IMR-90 (cell line): ENCODE measurements around the gene CD38. TPM values are rescaled to one million over a fixed set of nuclear protein-coding genes. Genes with fewer than 3 reads are reported as not detected.

Experiments
- ATAC-seq: fragments of 200-7000 bp; cut with Tn5 transposase; 2 replicates; pipeline ENCODE4 v1.9.1; 2020; ENCODE audit warnings: low read depth, mild to moderate bottlenecking, moderate library complexity
- BruUV-seq: library from RNA; stranded (reverse); fragments of 400-500 nt; replicated peaks from 2 replicates; lab custom pipeline; 2021; lab: Mats Ljungman, UMichigan
- CTCF ChIA-PET: fragments of 300-600 bp; formaldehyde crosslinking; extraction: SDS; loops from one replicate; lab custom pipeline; 2021; ENCODE audit warnings: antibody characterized with exemption; lab: Yijun Ruan, JAX
- POLR2A ChIA-PET: fragments of 300-600 bp; sonication (Branson Sonifier 250); formaldehyde crosslinking; loops from one replicate; lab custom pipeline; 2022; ENCODE audit warnings: antibody characterized with exemption; ENCODE audit not compliant: unreplicated experiment; lab: Charles Lee
- DNase-seq: peaks from one replicate; pipeline ENCODE4 v3.0.0; 2013
- H2AFZ ChIP-seq: replicated peaks from 2 replicates; pipeline ENCODE3; 2013; ENCODE audit warnings: low read length, mild to moderate bottlenecking; ENCODE audit not compliant: poor library complexity
- H2AK5ac ChIP-seq: 2 replicates; pipeline ENCODE4 v1.6.1; 2013; ENCODE audit warnings: low read depth, low read length, inconsistent platforms
- H2AK9ac ChIP-seq: replicated peaks from 2 replicates; pipeline ENCODE3; 2013; ENCODE audit warnings: mild to moderate bottlenecking, low read depth, low read length, moderate library complexity; ENCODE audit not compliant: poor library complexity
- H2BK120ac ChIP-seq: 2 replicates; pipeline ENCODE4 v1.6.1; 2013; ENCODE audit warnings: low read depth, low read length, inconsistent platforms
- H2BK15ac ChIP-seq: 3 replicates; pipeline ENCODE4 v1.6.1; 2013; ENCODE audit warnings: low read depth, low read length, inconsistent platforms
- H2BK20ac ChIP-seq: 2 replicates; pipeline ENCODE4 v1.6.1; 2013; ENCODE audit warnings: low read depth, mild to moderate bottlenecking, inconsistent platforms, low read length, moderate library complexity
- H2BK5ac ChIP-seq: 2 replicates; pipeline ENCODE4 v1.6.1; 2013; ENCODE audit warnings: mild to moderate bottlenecking, low read depth, low read length, inconsistent platforms; ENCODE audit not compliant: poor library complexity, severe bottlenecking
- H3K14ac ChIP-seq: replicated peaks from 2 replicates; pipeline ENCODE4 v1.6.1; 2013; ENCODE audit warnings: low read depth, low read length, inconsistent platforms
- H3K18ac ChIP-seq: 2 replicates; pipeline ENCODE4 v1.6.1; 2013; ENCODE audit warnings: low read depth, low read length, control low read depth
- H3K23ac ChIP-seq: 2 replicates; pipeline ENCODE4 v1.6.1; 2013; ENCODE audit warnings: low read depth, low read length, inconsistent platforms
- H3K27ac ChIP-seq: 2 replicates; pipeline ENCODE4 v1.5.1; 2013; ENCODE audit warnings: mild to moderate bottlenecking, control low read depth, low read length; ENCODE audit not compliant: insufficient read depth
- H3K27me3 ChIP-seq: 2 replicates; pipeline ENCODE4 v1.6.1; 2013; ENCODE audit warnings: low read length; ENCODE audit not compliant: control insufficient read depth, insufficient read depth
- H3K36me3 ChIP-seq: 2 replicates; pipeline ENCODE4 v1.6.1; 2013; ENCODE audit warnings: low read length, mixed read lengths; ENCODE audit not compliant: control insufficient read depth, insufficient read depth
- H3K4ac ChIP-seq: 2 replicates; pipeline ENCODE4 v1.6.1; 2013; ENCODE audit warnings: low read depth, low read length, inconsistent platforms
- H3K4me1 ChIP-seq: 2 replicates; pipeline ENCODE4 v1.6.1; 2013; ENCODE audit warnings: low read length, mixed read lengths; ENCODE audit not compliant: control insufficient read depth, insufficient read depth
- H3K4me2 ChIP-seq: 2 replicates; pipeline ENCODE4 v1.6.1; 2013; ENCODE audit warnings: low read depth, mild to moderate bottlenecking, control low read depth, low read length, moderate library complexity
- H3K4me3 ChIP-seq: 2 replicates; pipeline ENCODE4 v1.5.1; 2013; ENCODE audit warnings: low read depth, mild to moderate bottlenecking, control low read depth, low read length, moderate library complexity; ENCODE audit not compliant: insufficient read depth
- H3K56ac ChIP-seq: 2 replicates; pipeline ENCODE4 v1.6.1; 2013; ENCODE audit warnings: low read length, inconsistent platforms; ENCODE audit not compliant: insufficient read depth; ENCODE audit errors: extremely low read depth
- H3K79me1 ChIP-seq, 2 experiments: 2 replicates each; pipeline ENCODE4 v1.6.1; 2013; ENCODE audit warnings: low read length in 2 of 2, inconsistent platforms in 1 of 2, low read depth in 1 of 2
- H3K9ac ChIP-seq: 2 replicates; pipeline ENCODE4 v1.6.1; 2013; ENCODE audit warnings: low read depth, low read length, control low read depth
- H3K9me1 ChIP-seq: 2 replicates; pipeline ENCODE4 v1.6.1; 2013; ENCODE audit warnings: low read length, inconsistent platforms; ENCODE audit not compliant: insufficient read depth
- H3K9me3 ChIP-seq: 2 replicates; pipeline ENCODE4 v1.6.1; 2013; ENCODE audit warnings: low read length; ENCODE audit not compliant: control insufficient read depth, insufficient read depth
- H4K20me1 ChIP-seq: 2 replicates; pipeline ENCODE4 v1.6.1; 2013; ENCODE audit warnings: low read length, inconsistent platforms; ENCODE audit not compliant: insufficient read depth
- H4K5ac ChIP-seq: 2 replicates; pipeline ENCODE4 v1.6.1; 2013; ENCODE audit warnings: mild to moderate bottlenecking, low read depth, low read length, control low read depth
- H4K8ac ChIP-seq, 2 experiments: 2 replicates each; pipeline ENCODE4 v1.6.1; 2013; ENCODE audit warnings: low read depth in 2 of 2, low read length in 2 of 2, control low read depth in 1 of 2, inconsistent platforms in 1 of 2
- H4K91ac ChIP-seq: 2 replicates; pipeline ENCODE4 v1.6.1; 2013; ENCODE audit warnings: low read depth, low read length, inconsistent platforms; ENCODE audit not compliant: insufficient read depth
- BHLHE40 ChIP-seq: fragments of 150-350 bp; IDR thresholded peaks from 2 replicates; pipeline ENCODE4 v1.6.1; 2016; ENCODE audit warnings: mild to moderate bottlenecking, low read depth, low read length
- CEBPB ChIP-seq: IDR thresholded peaks from 2 replicates; pipeline ENCODE4 v1.6.1; 2012; ENCODE audit warnings: low read depth, low read length, improper control_type of control experiment
- CHD1 ChIP-seq: IDR thresholded peaks from 2 replicates; pipeline ENCODE4 v1.6.1; 2012; ENCODE audit warnings: low read depth, low read length, improper control_type of control experiment
- ELK1 ChIP-seq: fragments of 150-350 bp; IDR thresholded peaks from 2 replicates; pipeline ENCODE4 v1.6.1; 2016; ENCODE audit warnings: low read depth, mild to moderate bottlenecking, low read length, moderate library complexity, borderline replicate concordance
- FOS ChIP-seq: fragments of 150-350 bp; IDR thresholded peaks from 2 replicates; pipeline ENCODE4 v1.6.1; 2016; ENCODE audit warnings: low read depth, low read length
- MAFK ChIP-seq: IDR thresholded peaks from 2 replicates; pipeline ENCODE4 v1.6.1; 2012; ENCODE audit warnings: low read depth, low read length, improper control_type of control experiment
- MAZ ChIP-seq: IDR thresholded peaks from 2 replicates; pipeline ENCODE4 v1.6.1; 2012; ENCODE audit warnings: low read depth, mild to moderate bottlenecking, low read length, improper control_type of control experiment, moderate library complexity, borderline replicate concordance
- MXI1 ChIP-seq: IDR thresholded peaks from 2 replicates; pipeline ENCODE4 v1.6.1; 2012; ENCODE audit warnings: low read depth, mild to moderate bottlenecking, low read length, moderate library complexity, borderline replicate concordance
- NFE2L2 ChIP-seq: fragments of 150-350 bp; IDR thresholded peaks from 2 replicates; pipeline ENCODE4 v1.6.1; 2016; ENCODE audit warnings: low read depth, mild to moderate bottlenecking, low read length
- POLR2A ChIP-seq: IDR thresholded peaks from 2 replicates; pipeline ENCODE4 v1.6.1; 2012; ENCODE audit warnings: mild to moderate bottlenecking, low read depth, low read length
- RCOR1 ChIP-seq: IDR thresholded peaks from 2 replicates; pipeline ENCODE4 v1.6.1; 2012; ENCODE audit warnings: mild to moderate bottlenecking, low read length, improper control_type of control experiment; ENCODE audit not compliant: insufficient replicate concordance
- SMC3 ChIP-seq: fragments of 150-350 bp; IDR thresholded peaks from 2 replicates; pipeline ENCODE4 v1.6.1; 2016; ENCODE audit warnings: low read depth, mild to moderate bottlenecking, antibody characterized with exemption, low read length, moderate library complexity
- USF2 ChIP-seq: fragments of 150-350 bp; IDR thresholded peaks from 2 replicates; pipeline ENCODE4 v1.6.1; 2017; ENCODE audit warnings: mild to moderate bottlenecking, antibody characterized with exemption, low read length, low read depth
- WGBS, 2 experiments: methylation state at CpG; one replicate each; pipeline versions ENCODE4 v1.1.5 to v1.1.7; 2013; ENCODE audit warnings: missing lambda C conversion rate in 2 of 2; ENCODE audit not compliant: insufficient read length in 1 of 2; ENCODE audit errors: extremely low coverage in 2 of 2; 5-methylcytosine and 5-hydroxymethylcytosine counted together
- dilution Hi-C: fragments of 300-500 bp; cut with HindIII; formaldehyde crosslinking; loops from one replicate; pipeline ENCODE4 v1.14.3; 2018; ENCODE audit warnings: low sequenced_read_pairs; ENCODE audit not compliant: unreplicated experiment
- in situ Hi-C: fragments of 300-500 bp; cut with MboI; formaldehyde crosslinking; loops from 3 replicates; pipeline ENCODE4 v1.14.3; 2019; ENCODE audit warnings: low sequenced_read_pairs, inconsistent platforms, mixed read lengths
- intact Hi-C: fragments of 100-400 bp; cut with micrococcal nuclease; formaldehyde crosslinking; loops from 2 replicates; pipeline ENCODE4 v1.10.0; 2022
- polyA plus RNA-seq, 3 experiments: library from polyadenylated mRNA; depleted of rRNA; stranded (reverse); fragments of >200 nt; gene quantifications; 2 replicates each; pipeline ENCODE4 v1.2.3, GENCODE V29; 2012; ENCODE audit warnings: low replicate concordance in 1 of 3
- total RNA-seq: library from RNA; depleted of rRNA; stranded (reverse); fragments of >200 nt; gene quantifications from 2 replicates; pipeline ENCODE4 v1.2.3, GENCODE V29; 2012

Gene CD38
- total and polyA plus RNA-seq, 2 of the 4 experiments (the other 2 are of a cell fraction): not detected

GRCh38 chr4:15777697-15778288, 335 bp upstream of the CD38 start:
- in situ Hi-C loops: no loop called here
- Histone ChIP-seq H4K20me1 (no peaks in the 10 kb centered on the region), H3K79me1 (no peaks in the 10 kb centered on the region), H4K5ac (no peak overlapping the region), H2BK15ac (no peak overlapping the region), H2AFZ (peak overlapping the region; percentile 77), H4K8ac (no peak overlapping the region), H3K36me3 (no peaks in the 10 kb centered on the region), H3K27ac (no peak overlapping the region), H3K27me3 (peaks cover 54% of the 10 kb centered on the region), H2BK120ac (no peak overlapping the region), H2BK5ac (no peak overlapping the region), H2AK9ac (no peak overlapping the region), H3K4ac (no peak overlapping the region), H4K91ac (no peak overlapping the region), H3K18ac (no peak overlapping the region), H3K14ac (no peak overlapping the region), H2BK20ac (no peak overlapping the region), H2AK5ac (no peak overlapping the region), H3K4me3 (no peak overlapping the region), H3K9ac (no peak overlapping the region), H3K4me1 (no peaks in the 10 kb centered on the region; the same call in 1 of the 2 replicates), H3K4me2 (no peak overlapping the region), H3K23ac (no peak overlapping the region), H3K56ac (no peak overlapping the region), H3K9me3 (no peaks in the 10 kb centered on the region), H3K9me1 (no peaks in the 10 kb centered on the region)
- DNase-seq (no peak), ATAC-seq (no peak)
- TF ChIP-seq USF2 (no peak), NFE2L2 (no peak), SMC3 (no peak), MAZ (no peak), MXI1 (no peak), POLR2A (no peak), FOS (no peak), MAFK (no peak), CEBPB (no peak), BHLHE40 (no peak), RCOR1 (no peak), ELK1 (no peak), CHD1 (no peak)
- dilution Hi-C loops: no loop called here
- no TSS peak for BruUV-seq
- CTCF ChIA-PET: no interaction called here
- POLR2A ChIA-PET: no interaction called here
- WGBS, 2 experiments: 80% methylated on average over 1 of the region's 7 CpGs; no CpG with 5 or more reads in 1 of the 2 experiments
- intact Hi-C loops: no loop called here
